Activated T-helper 1 cell treated with anti-CD3 and anti-CD28 coated beads, Interleukin-12 subunit alpha, Interleukin-12 subunit beta, Interleukin-2, Interleukin-4 antibody, amounts not matched to agents 30 ng/mL and 10 ng/mL and 1 ng/mL, durations not matched to agents 14 hours and 24 hours and 36 hours (primary cell): Measurements from ENCODE around the gene OR2L3. TPM values are rescaled to one million over a fixed set of nuclear protein-coding genes. Genes with fewer than 3 reads are reported as not detected.
"Not testable (repeated sequence)": the region's sequence is repeated elsewhere in the genome, so short reads cannot be mapped to it uniquely, and the experiment has no call there.

Experiments used
- DNase-seq: peaks from one replicate; pipeline ENCODE4 v3.0.0; 2021; ENCODE audit warnings: low spot score
- H3K27ac Mint-ChIP-seq: one replicate; pipeline ENCODE4 v1.8.0; 2021; ENCODE audit warnings: mild to moderate bottlenecking, mixed read lengths
- H3K27me3 Mint-ChIP-seq: one replicate; pipeline ENCODE4 v1.8.0; 2022; ENCODE audit warnings: mild to moderate bottlenecking, moderate library complexity, mixed read lengths; ENCODE audit not compliant: insufficient read depth
- H3K36me3 Mint-ChIP-seq: one replicate; pipeline ENCODE4 v1.8.0; 2021; ENCODE audit warnings: low read depth, mixed read lengths
- H3K4me1 Mint-ChIP-seq: one replicate; pipeline ENCODE4 v1.8.0; 2021; ENCODE audit warnings: low read depth, mixed read lengths
- H3K4me3 Mint-ChIP-seq: one replicate; pipeline ENCODE4 v1.8.0; 2021; ENCODE audit warnings: mild to moderate bottlenecking, moderate library complexity, mixed read lengths
- H3K9me3 Mint-ChIP-seq: one replicate; pipeline ENCODE4 v1.8.0; 2021; ENCODE audit warnings: mixed read lengths
- intact Hi-C: fragments of 100-400 bp; cut with micrococcal nuclease; formaldehyde crosslinking; loops from one replicate; pipeline ENCODE4 v1.15.1; 2024
- total RNA-seq: library from RNA; stranded (reverse); gene quantifications from 2 replicates; pipeline ENCODE4 v1.2.3, GENCODE V29; 2022

OR2L3 gene
- total RNA-seq, 1 donor from 2014 or later, result not detected

- H3K27ac Mint-ChIP-seq, intact Hi-C loops, H3K4me3 Mint-ChIP-seq, DNase-seq, H3K9me3 Mint-ChIP-seq, H3K36me3 Mint-ChIP-seq, H3K4me1 Mint-ChIP-seq, H3K27me3 Mint-ChIP-seq: not testable (repeated sequence)
Measured at GRCh38 chr1:248083864-248084263, 37.2 kb downstream of the OR2L3 start.

GRCh38 chr1:248094884-248095283, 48.2 kb downstream of the OR2L3 start, which contains the start of gene OR2L13:
Gene OR2L13, plus strand, starts transcription at chr1:248095184. Its CDS starts 4,192 bp downstream, at chr1:248099376.
- no peaks in the 10 kb centered on the region for H3K36me3 Mint-ChIP-seq
- no peak for DNase-seq
- no peak within 1 kb of the TSS for H3K27ac Mint-ChIP-seq
- H3K27me3 Mint-ChIP-seq, result no peaks in the 10 kb centered on the region
- no peaks in the 10 kb centered on the region for H3K4me1 Mint-ChIP-seq
- intact Hi-C loops, result no loop called here
- no peak within 1 kb of the TSS for H3K4me3 Mint-ChIP-seq
- peaks cover 8% of the 10 kb centered on the region for H3K9me3 Mint-ChIP-seq

GRCh38 chr1:248098529-248098928, 51.9 kb downstream of the OR2L3 start:
- no peak overlapping the region for H3K4me3 Mint-ChIP-seq
- no peaks in the 10 kb centered on the region for H3K4me1 Mint-ChIP-seq
- DNase-seq, result no peak
- intact Hi-C loops, result no loop called here
- no peaks in the 10 kb centered on the region for H3K36me3 Mint-ChIP-seq
- peaks cover 4% of the 10 kb centered on the region for H3K9me3 Mint-ChIP-seq
- no peak overlapping the region for H3K27ac Mint-ChIP-seq
- H3K27me3 Mint-ChIP-seq, result no peaks in the 10 kb centered on the region

- H3K27me3 Mint-ChIP-seq, result no peaks in the 10 kb centered on the region
- intact Hi-C loops, result loop anchor here (2.0 kb wide), 1 partner anchor 166 kb away; no protein-coding TSS in a partner anchor
- peaks cover 3% of the 10 kb centered on the region for H3K9me3 Mint-ChIP-seq
- no peak for DNase-seq
- H3K4me1 Mint-ChIP-seq, result no peaks in the 10 kb centered on the region
- H3K36me3 Mint-ChIP-seq, result no peaks in the 10 kb centered on the region
- no peak overlapping the region for H3K4me3 Mint-ChIP-seq
- H3K27ac Mint-ChIP-seq, result no peak overlapping the region
Measured at GRCh38 chr1:248102847-248103246, 56.2 kb downstream of the OR2L3 start.

- no peak for DNase-seq
- Mint-ChIP-seq H3K4me1 (no peaks in the 10 kb centered on the region), H3K4me3 (no peak overlapping the region), H3K27me3 (no peaks in the 10 kb centered on the region), H3K27ac (no peak overlapping the region), H3K9me3 (peaks cover 40% of the 10 kb centered on the region), H3K36me3 (no peaks in the 10 kb centered on the region)
- intact Hi-C loops, result no loop called here
Measured at GRCh38 chr1:248111157-248111556, 64.5 kb downstream of the OR2L3 start.

Other genes with a start within 250 kb of the OR2L3 start
- gene OR14A16, start 222.7 kb upstream of the OR2L3 start, total RNA-seq, result not detected in 2 replicates
- not detected in 2 replicates for gene OR11L1, start 204.9 kb upstream of the OR2L3 start, total RNA-seq
- 0.32 and 0.36 TPM in 2 replicates for gene TRIM58, start 189.6 kb upstream of the OR2L3 start, total RNA-seq
- 0.22 TPM in 1 of 2 replicates, not detected in the other for gene OR2W3, start 151.2 kb upstream of the OR2L3 start, total RNA-seq
- not detected in 2 replicates for gene OR2T8, start 126.6 kb upstream of the OR2L3 start, total RNA-seq
- gene OR2AJ1, start 121.9 kb upstream of the OR2L3 start, total RNA-seq, result not detected in 2 replicates
- gene OR2L8, start 98.0 kb upstream of the OR2L3 start, total RNA-seq, result 0.21 TPM in 1 of 2 replicates, not detected in the other
- not detected in 2 replicates for gene OR2AK2, start 81.6 kb upstream of the OR2L3 start, total RNA-seq
- not detected in 2 replicates for gene OR2L5, start 33.2 kb upstream of the OR2L3 start, total RNA-seq
- 0.07 and 0.08 TPM in 2 replicates for gene OR2L2, start 16.8 kb upstream of the OR2L3 start, total RNA-seq
- not detected in 2 replicates for gene OR2L13, start 48.3 kb downstream of the OR2L3 start, total RNA-seq
- gene OR2M5, start 98.3 kb downstream of the OR2L3 start, total RNA-seq, result not detected in 2 replicates
- gene OR2M2, start 128.0 kb downstream of the OR2L3 start, total RNA-seq, result not detected in 2 replicates
- not detected in 2 replicates for gene OR2M3, start 150.4 kb downstream of the OR2L3 start, total RNA-seq
- not detected in 2 replicates for gene OR2M4, start 184.6 kb downstream of the OR2L3 start, total RNA-seq
- gene OR2T33, start 231.1 kb downstream of the OR2L3 start, total RNA-seq, result not detected in 2 replicates